IPS-NIHi7 (cell line): Measurements from ENCODE around the gene ZBTB32.
A peak's percentile ranks its signal among the peaks of the same experiment; 100 is the strongest.

Experiments used
- DNase-seq: peaks from one replicate; pipeline ENCODE4 v3.0.0; 2012; ENCODE audit warnings: mixed read lengths; ENCODE audit errors: extremely low spot score

ZBTB32 gene

GRCh38 chr19:35751839-35752745 lies 47.7 kb downstream of the ZBTB32 start:
- DNase-seq, result no peak

DNA sequence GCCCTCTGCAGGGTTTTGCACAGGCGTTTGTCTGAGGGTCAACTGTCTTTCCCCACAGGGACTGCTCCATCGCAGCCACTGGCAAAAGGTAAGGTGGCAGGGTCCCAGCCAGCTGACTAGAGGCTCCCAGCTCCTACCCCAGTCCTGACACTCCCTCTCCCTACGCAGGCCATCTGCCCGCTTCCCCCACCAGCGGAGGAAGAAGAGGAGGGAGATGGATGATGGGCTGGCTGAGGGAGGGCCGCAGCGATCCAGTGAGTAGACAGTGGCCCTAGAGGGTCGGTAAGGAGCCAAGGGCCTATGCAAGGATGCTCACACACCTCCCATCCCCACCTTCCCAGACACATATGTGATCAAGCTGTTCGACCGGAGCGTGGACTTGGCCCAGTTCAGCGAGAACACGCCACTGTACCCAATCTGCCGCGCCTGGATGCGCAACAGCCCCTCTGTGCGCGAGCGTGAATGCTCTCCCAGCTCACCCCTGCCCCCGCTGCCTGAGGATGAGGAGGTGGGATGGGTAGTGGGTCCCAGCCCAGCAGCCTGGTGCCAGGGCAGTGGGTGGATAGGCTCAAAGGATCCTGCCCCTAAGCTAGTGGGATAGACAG lies 48.5 kb downstream of the ZBTB32 start:
- no peak for DNase-seq

DNA sequence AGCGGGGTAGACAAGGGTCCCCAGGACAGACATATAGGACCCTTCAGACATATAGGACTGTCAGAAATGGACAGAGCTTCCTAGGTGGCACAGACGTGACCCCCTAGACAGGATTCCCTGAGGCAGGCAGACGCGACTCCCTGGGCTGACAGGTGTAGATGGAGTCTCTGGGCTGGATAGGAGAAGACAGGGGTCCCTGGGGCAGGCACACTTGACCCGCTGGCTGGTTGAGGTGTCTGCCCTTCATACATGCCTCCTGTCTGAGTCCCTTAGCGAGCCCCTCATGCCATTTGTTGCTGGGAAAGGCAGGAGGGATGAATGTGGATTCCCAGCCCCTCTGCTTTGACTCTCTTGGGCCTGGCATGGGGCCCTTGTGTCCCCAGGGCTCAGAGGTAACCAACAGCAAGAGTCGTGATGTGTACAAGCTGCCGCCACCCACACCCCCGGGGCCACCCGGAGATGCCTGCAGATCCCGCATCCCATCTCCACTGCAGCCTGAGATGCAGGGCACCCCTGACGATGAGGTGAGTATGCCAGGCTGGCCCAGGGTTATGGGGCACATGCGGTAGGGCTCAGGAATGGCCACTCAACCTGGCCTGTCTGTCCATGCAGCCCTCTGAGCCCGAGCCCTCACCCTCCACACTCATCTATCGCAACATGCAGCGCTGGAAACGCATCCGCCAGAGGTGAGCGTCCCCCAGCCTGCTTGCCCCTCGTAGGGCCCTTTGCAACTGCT lies 49.4 kb downstream of the ZBTB32 start:
- DNase-seq, result no peak

DNA sequence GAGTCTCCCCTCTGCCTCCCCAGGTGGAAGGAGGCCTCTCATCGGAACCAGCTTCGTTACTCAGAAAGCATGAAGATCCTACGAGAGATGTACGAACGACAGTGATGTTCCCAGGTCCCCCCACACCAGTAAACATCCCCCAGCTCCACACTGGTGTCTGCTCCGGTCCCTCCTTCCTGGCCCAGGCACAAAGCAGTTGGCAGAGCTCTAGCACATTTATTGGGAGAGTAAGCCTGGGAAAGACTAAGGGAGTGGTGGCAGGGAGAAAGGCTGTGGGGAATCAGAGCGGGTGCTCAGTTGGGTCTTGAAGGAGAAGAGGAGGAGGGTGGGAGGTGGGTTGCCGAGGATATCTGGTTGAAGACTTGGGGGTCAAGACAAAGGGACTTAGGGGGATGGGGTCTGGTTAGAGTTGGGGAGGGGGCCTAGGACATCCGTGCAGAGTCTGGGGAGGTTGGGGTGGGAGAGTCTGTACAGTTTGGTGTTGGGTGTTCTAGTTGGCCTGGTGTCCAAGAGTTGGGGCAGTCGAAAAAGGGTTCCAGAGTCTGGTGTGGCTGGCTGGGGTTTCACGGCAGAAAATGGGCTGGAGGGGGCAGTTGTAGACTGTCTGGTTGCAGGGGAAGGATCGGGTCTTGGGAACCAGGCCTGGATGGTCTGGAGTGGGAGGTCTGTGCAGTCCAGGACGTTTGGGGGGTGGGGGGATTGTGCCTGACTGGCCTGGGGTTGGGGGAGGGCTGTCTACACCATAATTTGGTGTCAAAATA lies 50.2 kb downstream of the ZBTB32 start:
- no peak for DNase-seq

DNA sequence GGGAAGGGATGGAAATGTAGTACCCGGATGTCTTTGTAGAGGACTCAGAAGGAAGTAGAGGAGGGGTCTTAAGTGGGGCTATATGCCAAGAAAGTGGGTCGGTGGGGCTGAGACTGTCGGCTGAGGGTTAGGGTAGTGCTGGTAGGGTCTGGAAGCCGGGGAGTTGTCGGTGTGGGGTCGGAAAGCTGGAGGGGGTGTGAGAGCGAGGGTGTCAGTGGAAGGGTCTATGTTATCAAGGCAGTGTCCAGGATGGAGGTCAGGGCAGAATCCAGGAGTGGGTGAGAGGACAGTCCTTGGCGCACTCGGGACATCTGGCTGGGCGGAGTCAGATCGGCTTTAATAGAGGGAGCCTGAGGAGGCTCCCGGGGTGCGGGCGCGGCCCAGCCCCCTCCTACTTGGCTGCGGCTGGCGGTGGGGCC lies 50.8 kb downstream of the ZBTB32 start:
- DNase-seq, result no peak

- no peak for DNase-seq
Measured at GRCh38 chr19:35755550-35756376, 51.4 kb downstream of the ZBTB32 start.

- no peak for DNase-seq
Measured at GRCh38 chr19:35756377-35757230, 52.2 kb downstream of the ZBTB32 start, which contains the start of gene HSPB6. Gene HSPB6 (minus strand): TSS chr19:35757029. CDS start chr19:35757008, 21 bp downstream.

DNA sequence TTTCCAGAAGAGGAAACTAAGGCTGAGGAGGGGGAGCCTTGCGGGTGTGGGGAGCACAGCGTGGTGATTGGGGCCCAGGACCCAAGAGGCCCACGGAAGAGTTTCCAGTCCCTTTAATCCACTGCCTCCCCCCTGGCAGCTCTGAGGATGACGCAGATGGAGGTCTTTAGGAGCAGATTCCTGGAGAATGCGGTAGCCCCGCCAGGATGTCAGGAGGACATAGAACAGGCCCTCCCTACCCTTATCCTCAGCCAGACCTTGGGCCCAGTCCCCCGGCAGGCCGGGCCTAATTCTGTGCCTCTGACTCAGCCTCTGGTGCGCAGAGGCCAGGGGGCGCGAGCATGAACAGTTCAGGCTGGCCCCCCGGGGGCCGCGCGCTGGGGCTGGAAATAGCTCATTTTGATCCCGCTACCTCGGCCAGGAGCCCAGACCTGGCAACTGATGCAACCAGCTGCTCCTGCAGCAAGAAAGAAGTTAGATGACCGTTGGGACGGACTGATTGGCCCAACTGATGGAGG lies 52.9 kb downstream of the ZBTB32 start:
- DNase-seq, result no peak

- peak; percentile 96 for DNase-seq
Measured at GRCh38 chr19:35757749-35758608, 53.6 kb downstream of the ZBTB32 start, which contains the start of gene PROSER3. Gene PROSER3 (plus strand): TSS chr19:35758176. CDS start chr19:35758216, 40 bp downstream.

DNA sequence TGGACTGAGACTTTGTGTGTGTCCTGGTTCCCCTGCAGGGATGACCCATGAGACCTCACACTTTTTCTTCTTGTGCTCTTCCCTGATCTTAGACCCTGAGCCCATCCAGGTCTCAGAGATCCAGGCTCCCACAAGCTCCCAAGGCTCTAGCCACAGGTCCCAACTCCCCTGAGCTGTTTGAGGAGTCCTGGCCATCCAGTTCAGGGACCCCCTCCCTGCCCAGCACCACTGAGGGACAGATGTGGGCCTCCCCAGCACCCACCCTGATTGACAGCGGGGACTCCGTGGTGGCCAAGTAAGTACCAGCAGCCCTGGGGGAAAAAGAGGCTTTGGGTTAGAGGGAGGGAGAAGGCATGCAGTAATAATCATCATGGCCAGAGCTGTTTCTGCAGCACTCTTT lies 55.3 kb downstream of the ZBTB32 start:
- DNase-seq, result no peak

DNA sequence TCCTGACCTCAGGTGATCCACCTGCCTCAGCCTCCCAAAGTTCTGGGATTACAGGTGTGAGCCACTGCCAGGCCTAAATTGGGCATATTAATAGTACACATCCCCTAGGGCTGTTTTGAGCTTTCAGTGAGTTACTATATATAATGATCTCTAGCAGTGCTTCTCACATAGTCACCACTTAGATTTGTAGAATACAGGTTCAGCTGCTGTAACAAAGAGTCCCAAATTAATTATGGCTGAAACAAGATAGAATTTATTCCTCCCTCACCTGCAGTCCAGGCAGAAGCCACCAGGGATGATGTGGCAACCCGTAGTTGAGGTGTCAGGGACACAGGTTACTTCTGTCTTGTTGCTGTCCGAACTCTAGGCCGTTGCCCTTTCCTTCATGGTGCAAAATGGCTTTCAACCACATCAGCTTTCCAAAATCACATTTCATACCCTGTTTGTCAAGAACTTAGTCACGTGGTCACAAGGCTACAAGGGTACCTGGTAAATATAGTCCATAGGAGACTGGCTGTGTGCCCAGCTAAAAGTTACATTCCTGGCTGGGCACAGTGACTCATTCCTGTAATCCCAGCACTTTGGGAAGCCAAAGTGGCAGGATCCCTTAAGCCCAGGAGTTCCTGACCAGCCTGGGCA lies 56.5 kb downstream of the ZBTB32 start:
- no peak for DNase-seq

GRCh38 chr19:35764432-35765315 lies 60.3 kb downstream of the ZBTB32 start:
- no peak for DNase-seq
